ENCODE results near the gene STK31. TPM values are rescaled to one million over a fixed set of nuclear protein-coding genes. Genes with fewer than 3 reads are reported as not detected.

STK31 gene
- total RNA-seq, 2 experiments from 2014 or later, result 0.20 to 0.30 TPM

DNA sequence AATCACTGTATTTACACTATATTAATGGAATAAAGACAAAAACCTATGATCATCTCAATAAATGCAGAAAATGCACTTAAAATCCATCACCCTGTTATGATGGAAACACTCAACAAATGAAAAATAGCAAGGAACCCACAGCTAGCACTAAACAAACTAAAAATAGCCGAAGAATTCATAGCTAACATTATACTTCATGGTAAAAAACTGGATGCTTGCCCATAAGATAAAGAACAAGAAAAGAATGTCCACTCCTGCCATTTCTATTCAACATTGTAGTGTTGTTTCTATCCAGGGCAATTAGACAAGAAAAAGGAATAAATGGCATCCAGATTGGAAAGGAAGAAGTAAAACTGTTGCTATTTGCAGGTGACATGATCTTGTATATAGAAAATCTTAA lies 142.1 kb downstream of the STK31 start:
- H3K4me1 ChIP-seq (ENCODE audit: insufficient read depth, low read length), result no peaks in the 10 kb centered on the region
- Mint-ChIP-seq H3K36me3 (ENCODE audit: low read depth) (no peaks in the 10 kb centered on the region), H3K27ac (no peak overlapping the region), H3K9me3 (peaks cover 8% of the 10 kb centered on the region), H3K4me3 (no peak overlapping the region), H3K4me1 (ENCODE audit: low read depth) (no peaks in the 10 kb centered on the region), H3K27me3 (peaks cover under 1% of the 10 kb centered on the region)
- peaks cover 3 to 4% of the 10 kb centered on the region in 2 experiments for H3K9me3 ChIP-seq (ENCODE audit: control insufficient read depth in 1 of 2, insufficient read depth in 1 of 2, low read length in 2 of 2)
- TF ChIP-seq, protein P1, sequence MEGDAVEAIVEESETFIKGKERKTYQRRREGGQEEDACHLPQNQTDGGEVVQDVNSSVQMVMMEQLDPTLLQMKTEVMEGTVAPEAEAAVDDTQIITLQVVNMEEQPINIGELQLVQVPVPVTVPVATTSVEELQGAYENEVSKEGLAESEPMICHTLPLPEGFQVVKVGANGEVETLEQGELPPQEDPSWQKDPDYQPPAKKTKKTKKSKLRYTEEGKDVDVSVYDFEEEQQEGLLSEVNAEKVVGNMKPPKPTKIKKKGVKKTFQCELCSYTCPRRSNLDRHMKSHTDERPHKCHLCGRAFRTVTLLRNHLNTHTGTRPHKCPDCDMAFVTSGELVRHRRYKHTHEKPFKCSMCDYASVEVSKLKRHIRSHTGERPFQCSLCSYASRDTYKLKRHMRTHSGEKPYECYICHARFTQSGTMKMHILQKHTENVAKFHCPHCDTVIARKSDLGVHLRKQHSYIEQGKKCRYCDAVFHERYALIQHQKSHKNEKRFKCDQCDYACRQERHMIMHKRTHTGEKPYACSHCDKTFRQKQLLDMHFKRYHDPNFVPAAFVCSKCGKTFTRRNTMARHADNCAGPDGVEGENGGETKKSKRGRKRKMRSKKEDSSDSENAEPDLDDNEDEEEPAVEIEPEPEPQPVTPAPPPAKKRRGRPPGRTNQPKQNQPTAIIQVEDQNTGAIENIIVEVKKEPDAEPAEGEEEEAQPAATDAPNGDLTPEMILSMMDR (IDR thresholded peaks at IDR 0.05), result no peak
- H3K27ac ChIP-seq (ENCODE audit: low read depth in 1 of 2, low read length in 2 of 2), result no peak overlapping the region
- H3K36me3 ChIP-seq (ENCODE audit: insufficient read depth, low read length), result no peaks in the 10 kb centered on the region
- CTCF ChIA-PET, result interaction anchor here (0.7 kb wide), 1 partner anchor 37 kb away, joined by 3 read pairs; no protein-coding TSS in a partner anchor
- POLR2A ChIA-PET, result no interaction called here
- H3K4me3 ChIP-seq (ENCODE audit: low read length), result no peak overlapping the region
- DNase-seq (no peak), ATAC-seq (ENCODE audit: poor library complexity) (no peak)
- no peaks in the 10 kb centered on the region for H3K27me3 ChIP-seq (ENCODE audit: control insufficient read depth in 1 of 2, insufficient read depth in 2 of 2, low read length in 2 of 2)
- intact Hi-C loops (cut with DNase I, micrococcal nuclease), result no loop called here

DNA sequence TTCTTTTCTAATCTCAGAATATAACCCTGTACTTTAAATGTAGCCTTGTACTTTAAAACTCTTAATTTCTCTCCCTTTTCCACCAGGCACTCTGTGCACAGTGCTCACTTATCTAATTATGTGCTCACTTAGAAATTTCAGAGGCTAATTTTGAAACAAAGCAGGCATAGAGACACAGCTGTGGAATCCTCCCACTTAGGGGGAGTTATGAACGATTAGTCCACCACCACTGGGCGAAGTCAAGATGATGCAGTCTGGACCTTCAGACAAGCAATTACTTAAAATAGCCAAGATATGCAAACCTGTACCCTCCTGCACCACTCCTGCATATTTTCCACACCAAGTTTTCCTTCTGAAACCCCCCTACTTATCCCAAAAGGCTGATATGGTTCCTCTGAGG lies 143.0 kb downstream of the STK31 start:
- H3K4me3 Mint-ChIP-seq, result no peak overlapping the region
- Histone ChIP-seq H3K4me3 (ENCODE audit: low read length) (no peak overlapping the region), H3K27ac (ENCODE audit: low read depth in 1 of 2, low read length in 2 of 2) (no peak overlapping the region), H3K4me1 (ENCODE audit: insufficient read depth, low read length) (no peaks in the 10 kb centered on the region), H3K36me3 (ENCODE audit: insufficient read depth, low read length) (no peaks in the 10 kb centered on the region), H3K27me3 (ENCODE audit: control insufficient read depth in 1 of 2, insufficient read depth in 2 of 2, low read length in 2 of 2) (no peaks in the 10 kb centered on the region), H3K9me3 (ENCODE audit: control insufficient read depth in 1 of 2, insufficient read depth in 1 of 2, low read length in 2 of 2) (peaks cover 0 to 3% of the 10 kb centered on the region in 2 experiments)
- ATAC-seq (ENCODE audit: poor library complexity), result no peak
- no peak for DNase-seq
- H3K27ac Mint-ChIP-seq, result no peak overlapping the region
- no peaks in the 10 kb centered on the region for H3K36me3 Mint-ChIP-seq (ENCODE audit: low read depth)
- POLR2A ChIA-PET, result no interaction called here
- no peaks in the 10 kb centered on the region for H3K4me1 Mint-ChIP-seq (ENCODE audit: low read depth)
- no peaks in the 10 kb centered on the region for H3K27me3 Mint-ChIP-seq
- H3K9me3 Mint-ChIP-seq, result peaks cover 8% of the 10 kb centered on the region
- intact Hi-C loops (cut with DNase I, micrococcal nuclease), result no loop called here
- TF ChIP-seq, protein P1 (IDR thresholded peaks at IDR 0.05), result no peak
- CTCF ChIA-PET, result no interaction called here

DNA sequence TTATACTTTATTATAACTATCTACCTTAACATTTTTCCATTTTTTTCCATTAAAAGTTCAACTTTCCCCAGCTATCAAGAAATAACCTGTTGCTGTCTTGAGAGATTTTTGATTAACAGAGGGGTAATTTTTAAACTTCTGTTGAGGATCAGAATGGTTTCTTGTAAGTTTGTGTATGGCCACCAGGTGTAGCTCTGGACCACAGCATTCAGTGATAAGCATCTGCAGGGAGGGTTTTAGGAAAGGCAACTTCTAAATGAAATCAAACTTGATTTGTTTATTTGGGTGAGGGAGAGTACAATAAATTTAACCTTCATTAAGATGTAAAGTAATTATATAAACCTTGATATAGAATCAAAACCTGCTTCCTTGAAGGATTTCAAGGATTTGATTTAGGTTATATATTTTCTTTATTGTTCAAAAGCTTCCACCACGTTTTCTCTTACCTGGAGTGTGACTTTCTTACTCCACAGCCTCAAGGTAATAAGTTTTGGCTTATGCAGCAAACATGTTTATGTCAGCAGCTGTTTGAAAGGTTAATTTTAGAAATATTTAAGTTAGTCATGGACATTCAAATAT lies 153.3 kb downstream of the STK31 start:
- H3K27ac Mint-ChIP-seq, result no peak overlapping the region
- Histone ChIP-seq H3K27me3 (ENCODE audit: control insufficient read depth in 1 of 2, insufficient read depth in 2 of 2, low read length in 2 of 2) (no peaks in the 10 kb centered on the region), H3K4me3 (ENCODE audit: low read length) (no peak overlapping the region), H3K9me3 (ENCODE audit: control insufficient read depth in 1 of 2, insufficient read depth in 1 of 2, low read length in 2 of 2) (no peaks in the 10 kb centered on the region), H3K4me1 (ENCODE audit: insufficient read depth, low read length) (no peaks in the 10 kb centered on the region), H3K36me3 (ENCODE audit: insufficient read depth, low read length) (no peaks in the 10 kb centered on the region), H3K27ac (ENCODE audit: low read depth in 1 of 2, low read length in 2 of 2) (no peak overlapping the region)
- TF ChIP-seq, protein P1 (IDR thresholded peaks at IDR 0.05), result no peak
- DNase-seq (peak in 4 of 14 experiments; percentile 8 to 45 (median 30)), ATAC-seq (ENCODE audit: poor library complexity) (no peak)
- no peaks in the 10 kb centered on the region for H3K36me3 Mint-ChIP-seq (ENCODE audit: low read depth)
- CTCF ChIA-PET, result no interaction called here
- H3K9me3 Mint-ChIP-seq, result no peaks in the 10 kb centered on the region
- intact Hi-C loops (cut with DNase I, micrococcal nuclease), result loop anchor here (5.0 to 10.0 kb wide), 2 partner anchors 729 to 1232 kb away; no protein-coding TSS in a partner anchor
- no peak overlapping the region for H3K4me3 Mint-ChIP-seq
- POLR2A ChIA-PET, result interaction anchor here (0.6 kb wide), 1 partner anchor 233 kb away, joined by 3 read pairs; no protein-coding TSS in a partner anchor
- no peaks in the 10 kb centered on the region for H3K27me3 Mint-ChIP-seq
- H3K4me1 Mint-ChIP-seq (ENCODE audit: low read depth), result no peaks in the 10 kb centered on the region

Measured in CD4-positive, alpha-beta T cell (primary cell).